HEK293 (cell line): ENCODE results near the gene CACNA1C.

Experiments
- CTCF ChIA-PET: fragments of 350-600 bp; formaldehyde crosslinking; extraction: SDS; loops from one replicate; lab custom pipeline; 2021; ENCODE audit warnings: antibody characterized with exemption; lab: Yijun Ruan, JAX
- POLR2A ChIA-PET: fragments of 300-600 bp; formaldehyde crosslinking; extraction: SDS; loops from one replicate; lab custom pipeline; 2020; ENCODE audit warnings: antibody characterized with exemption, inconsistent platforms; lab: Yijun Ruan, JAX
- H3K27ac ChIP-seq: fragments of 200-500 bp; sonication (Bioruptor generic); 2 replicates; pipeline ENCODE4 v1.5.1; 2014; ENCODE audit warnings: low read depth, low read length, control low read depth, inconsistent platforms; ENCODE audit errors: extremely low read depth
- H3K36me3 ChIP-seq, 2 experiments: fragments of 200-500 bp in 1 of 2; sonication (Bioruptor generic) in 1 of 2; 1 replicate in 1 of 2; 2 replicates in 1 of 2; pipeline ENCODE4 v1.5.1; 2014 to 2017; ENCODE audit warnings: inconsistent platforms in 2 of 2, low read length in 2 of 2; ENCODE audit not compliant: control insufficient read depth in 2 of 2, insufficient read depth in 1 of 2
- H3K4me1 ChIP-seq: fragments of 200-500 bp; sonication (Bioruptor generic); 2 replicates; pipeline ENCODE4 v1.5.1; 2014; ENCODE audit warnings: mild to moderate bottlenecking, low read length, inconsistent platforms; ENCODE audit not compliant: control insufficient read depth, insufficient read depth
- H3K4me3 ChIP-seq: 2 replicates; pipeline ENCODE4 v1.5.1; 2011; ENCODE audit warnings: low read depth, mild to moderate bottlenecking, control low read depth, low read length, moderate library complexity
- H3K9me3 ChIP-seq: fragments of 200-500 bp; sonication (Bioruptor generic); 2 replicates; pipeline ENCODE4 v1.5.1; 2014; ENCODE audit warnings: low read depth, low read length, inconsistent platforms; ENCODE audit not compliant: control insufficient read depth, insufficient read depth
- EGR2 ChIP-seq: fragments of 450-650 bp; formaldehyde crosslinking; IDR thresholded peaks from 2 replicates; pipeline ENCODE4 v1.5.1; 2016; ENCODE audit warnings: low read depth, missing biosample characterization, missing genetic modification characterization
- FEZF1 ChIP-seq: fragments of 450-650 bp; formaldehyde crosslinking; IDR thresholded peaks from 2 replicates; pipeline ENCODE4 v1.5.1; 2016; ENCODE audit warnings: missing biosample characterization, missing genetic modification characterization
- KLF8 ChIP-seq: fragments of 450-650 bp; formaldehyde crosslinking; IDR thresholded peaks from 2 replicates; pipeline ENCODE4 v1.5.1; 2016; ENCODE audit warnings: missing biosample characterization, missing genetic modification characterization
- ZBTB17 ChIP-seq: fragments of 450-650 bp; formaldehyde crosslinking; IDR thresholded peaks from 2 replicates; pipeline ENCODE4 v1.5.1; 2016; ENCODE audit warnings: missing biosample characterization, missing genetic modification characterization
- ZBTB20 ChIP-seq: fragments of 450-650 bp; formaldehyde crosslinking; IDR thresholded peaks from 2 replicates; pipeline ENCODE4 v1.5.1; 2016; ENCODE audit warnings: missing biosample characterization, missing genetic modification characterization
- ZFHX2 ChIP-seq: fragments of 450-650 bp; formaldehyde crosslinking; conservative IDR thresholded peaks from 2 replicates; pipeline ENCODE4 v1.5.1; 2016; ENCODE audit warnings: missing biosample characterization, missing genetic modification characterization
- ZIC2 ChIP-seq: fragments of 450-650 bp; formaldehyde crosslinking; IDR thresholded peaks from 2 replicates; pipeline ENCODE4 v1.5.1; 2016; ENCODE audit warnings: missing biosample characterization, missing genetic modification characterization
- ZNF146 ChIP-seq: fragments of 450-650 bp; formaldehyde crosslinking; IDR thresholded peaks from 2 replicates; pipeline ENCODE4 v1.5.1; 2016; ENCODE audit warnings: missing biosample characterization, missing genetic modification characterization
- ZNF24 ChIP-seq: fragments of 450-650 bp; formaldehyde crosslinking; IDR thresholded peaks from 2 replicates; pipeline ENCODE4 v1.5.1; 2016; ENCODE audit warnings: missing biosample characterization, missing genetic modification characterization
- ZNF311 ChIP-seq: fragments of 450-650 bp; formaldehyde crosslinking; IDR thresholded peaks from 2 replicates; pipeline ENCODE4 v1.5.1; 2017; ENCODE audit warnings: missing biosample characterization, missing genetic modification characterization, borderline replicate concordance
- ZNF37A ChIP-seq: fragments of 450-650 bp; IDR thresholded peaks from 2 replicates; pipeline ENCODE4 v1.5.1; 2018; ENCODE audit warnings: missing biosample characterization, missing genetic modification characterization
- ZNF404 ChIP-seq: fragments of 450-650 bp; formaldehyde crosslinking; IDR thresholded peaks from 2 replicates; pipeline ENCODE4 v1.5.1; 2017; ENCODE audit warnings: missing biosample characterization, missing genetic modification characterization
- ZNF549 ChIP-seq: fragments of 450-650 bp; IDR thresholded peaks from 2 replicates; pipeline ENCODE4 v1.5.1; 2018; ENCODE audit warnings: missing biosample characterization, missing genetic modification characterization, mild to moderate bottlenecking, inconsistent platforms, moderate library complexity
- ZNF843 ChIP-seq: fragments of 450-650 bp; formaldehyde crosslinking; IDR thresholded peaks from 2 replicates; pipeline ENCODE4 v1.5.1; 2016; ENCODE audit warnings: missing biosample characterization, missing genetic modification characterization
- TF ChIP-seq, protein P1 (sequence below): fragments of 450-650 bp; formaldehyde crosslinking; IDR thresholded peaks from 2 replicates; pipeline ENCODE4; 2016; ENCODE audit warnings: missing biosample characterization, missing genetic modification characterization
- TF ChIP-seq, protein P2 (sequence below): fragments of 450-650 bp; formaldehyde crosslinking; IDR thresholded peaks from 2 replicates; pipeline ENCODE4 v1.5.1; 2017; ENCODE audit warnings: missing biosample characterization, missing genetic modification characterization
- TF ChIP-seq, protein P3 (sequence below): fragments of 450-650 bp; formaldehyde crosslinking; IDR thresholded peaks from 2 replicates; pipeline ENCODE4 v1.5.1; 2016; ENCODE audit warnings: missing biosample characterization, missing genetic modification characterization, low read depth

Gene CACNA1C

DNA sequence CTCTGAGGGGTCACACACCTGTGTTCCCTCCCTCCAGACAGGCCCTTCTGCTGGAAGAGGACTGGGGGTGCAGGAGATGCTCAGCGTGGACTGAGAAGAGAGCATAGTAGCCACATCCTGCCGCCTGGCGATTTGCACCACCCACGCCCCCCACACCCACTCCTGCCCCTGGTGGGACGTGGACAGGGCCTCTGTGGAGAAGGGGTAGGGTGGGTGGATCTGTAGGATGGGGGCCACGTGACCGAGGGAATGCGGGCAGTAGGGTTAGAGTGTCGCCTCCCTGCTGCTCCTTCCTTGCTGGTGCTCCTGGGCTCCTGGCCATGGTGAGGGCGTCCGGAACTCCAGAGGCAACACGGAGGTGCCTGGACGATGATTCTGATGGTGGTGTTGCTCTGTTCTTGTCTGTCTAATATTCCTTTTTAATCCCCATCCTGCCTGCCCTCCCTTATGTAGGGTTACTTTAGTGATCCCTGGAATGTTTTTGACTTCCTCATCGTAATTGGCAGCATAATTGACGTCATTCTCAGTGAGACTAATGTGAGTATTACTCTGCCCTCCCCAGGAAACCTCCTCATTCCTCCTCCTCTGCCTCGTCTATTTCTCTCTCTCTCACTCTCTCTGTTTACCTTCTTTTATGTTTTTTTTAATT is 580.5 kb downstream of the CACNA1C start:
- H3K4me1 ChIP-seq: no peaks in the 10 kb centered on the region
- POLR2A ChIA-PET: no interaction called here
- CTCF ChIA-PET: interaction anchor here (0.9 to 1.3 kb wide), 2 partner anchors 8 to 146 kb away, joined by 3 to 4 read pairs; no protein-coding TSS in a partner anchor
- H3K4me3 ChIP-seq: no peak overlapping the region
- no peaks in the 10 kb centered on the region for H3K36me3 ChIP-seq
- TF ChIP-seq ZFHX2 (tag by site-specific recombination): peak; percentile 61
- TF ChIP-seq ZNF549 (tag by site-specific recombination): no peak
- TF ChIP-seq, protein P1, sequence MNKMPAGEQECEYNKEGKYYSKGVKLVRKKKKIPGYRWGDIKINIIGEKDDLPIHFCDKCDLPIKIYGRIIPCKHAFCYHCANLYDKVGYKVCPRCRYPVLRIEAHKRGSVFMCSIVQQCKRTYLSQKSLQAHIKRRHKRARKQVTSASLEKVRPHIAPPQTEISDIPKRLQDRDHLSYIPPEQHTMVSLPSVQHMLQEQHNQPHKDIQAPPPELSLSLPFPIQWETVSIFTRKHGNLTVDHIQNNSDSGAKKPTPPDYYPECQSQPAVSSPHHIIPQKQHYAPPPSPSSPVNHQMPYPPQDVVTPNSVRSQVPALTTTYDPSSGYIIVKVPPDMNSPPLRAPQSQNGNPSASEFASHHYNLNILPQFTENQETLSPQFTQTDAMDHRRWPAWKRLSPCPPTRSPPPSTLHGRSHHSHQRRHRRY (tag by site-specific recombination): no peak
- TF ChIP-seq ZBTB17 (tag by site-specific recombination): no peak
- peak; percentile 56; the same call in 1 of the 2 replicates for TF ChIP-seq ZNF146
- 0 out of 2 replicates have a peak, but pooled peaks have one; percentile 44 for TF ChIP-seq EGR2
- TF ChIP-seq ZBTB20 (tag by site-specific recombination): no peak
- no peak for TF ChIP-seq ZNF37A (tag by site-specific recombination)
- TF ChIP-seq ZNF404 (tag by site-specific recombination): no peak
- no peak overlapping the region for H3K27ac ChIP-seq
- H3K9me3 ChIP-seq: no peaks in the 10 kb centered on the region

DNA sequence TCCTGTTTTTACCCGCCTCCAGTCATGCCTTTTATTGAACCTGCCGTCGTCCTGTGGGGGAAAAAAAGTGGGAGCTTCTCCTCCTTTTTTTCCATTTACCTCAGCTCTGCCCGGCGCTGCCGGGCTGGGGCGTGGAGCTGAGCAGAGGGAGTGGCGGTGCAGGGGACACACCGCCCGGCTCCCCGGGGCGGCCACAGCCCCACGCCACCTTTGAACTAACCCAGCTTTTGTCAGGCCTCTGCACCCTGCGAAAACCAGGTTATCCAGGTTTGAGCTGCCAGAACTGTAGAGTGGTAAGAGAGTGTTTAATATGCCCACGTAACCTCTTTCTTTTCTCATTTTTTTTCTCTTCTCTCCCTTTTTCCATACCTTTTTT is 581.0 kb downstream of the CACNA1C start:
- no peak overlapping the region for H3K4me3 ChIP-seq
- ChIA-PET CTCF (interaction anchor here (0.5 to 0.9 kb wide), 2 partner anchors 40 to 147 kb away, joined by 3 read pairs; no protein-coding TSS in a partner anchor), POLR2A (no interaction called here)
- no peak overlapping the region for H3K27ac ChIP-seq
- TF ChIP-seq FEZF1: no peak
- TF ChIP-seq, protein P2, sequence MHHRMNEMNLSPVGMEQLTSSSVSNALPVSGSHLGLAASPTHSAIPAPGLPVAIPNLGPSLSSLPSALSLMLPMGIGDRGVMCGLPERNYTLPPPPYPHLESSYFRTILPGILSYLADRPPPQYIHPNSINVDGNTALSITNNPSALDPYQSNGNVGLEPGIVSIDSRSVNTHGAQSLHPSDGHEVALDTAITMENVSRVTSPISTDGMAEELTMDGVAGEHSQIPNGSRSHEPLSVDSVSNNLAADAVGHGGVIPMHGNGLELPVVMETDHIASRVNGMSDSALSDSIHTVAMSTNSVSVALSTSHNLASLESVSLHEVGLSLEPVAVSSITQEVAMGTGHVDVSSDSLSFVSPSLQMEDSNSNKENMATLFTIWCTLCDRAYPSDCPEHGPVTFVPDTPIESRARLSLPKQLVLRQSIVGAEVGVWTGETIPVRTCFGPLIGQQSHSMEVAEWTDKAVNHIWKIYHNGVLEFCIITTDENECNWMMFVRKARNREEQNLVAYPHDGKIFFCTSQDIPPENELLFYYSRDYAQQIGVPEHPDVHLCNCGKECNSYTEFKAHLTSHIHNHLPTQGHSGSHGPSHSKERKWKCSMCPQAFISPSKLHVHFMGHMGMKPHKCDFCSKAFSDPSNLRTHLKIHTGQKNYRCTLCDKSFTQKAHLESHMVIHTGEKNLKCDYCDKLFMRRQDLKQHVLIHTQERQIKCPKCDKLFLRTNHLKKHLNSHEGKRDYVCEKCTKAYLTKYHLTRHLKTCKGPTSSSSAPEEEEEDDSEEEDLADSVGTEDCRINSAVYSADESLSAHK (tag by site-specific recombination): no peak
- TF ChIP-seq ZNF24 (tag by site-specific recombination): no peak
- TF ChIP-seq ZNF843 (tag by site-specific recombination): no peak
- TF ChIP-seq, protein P3, sequence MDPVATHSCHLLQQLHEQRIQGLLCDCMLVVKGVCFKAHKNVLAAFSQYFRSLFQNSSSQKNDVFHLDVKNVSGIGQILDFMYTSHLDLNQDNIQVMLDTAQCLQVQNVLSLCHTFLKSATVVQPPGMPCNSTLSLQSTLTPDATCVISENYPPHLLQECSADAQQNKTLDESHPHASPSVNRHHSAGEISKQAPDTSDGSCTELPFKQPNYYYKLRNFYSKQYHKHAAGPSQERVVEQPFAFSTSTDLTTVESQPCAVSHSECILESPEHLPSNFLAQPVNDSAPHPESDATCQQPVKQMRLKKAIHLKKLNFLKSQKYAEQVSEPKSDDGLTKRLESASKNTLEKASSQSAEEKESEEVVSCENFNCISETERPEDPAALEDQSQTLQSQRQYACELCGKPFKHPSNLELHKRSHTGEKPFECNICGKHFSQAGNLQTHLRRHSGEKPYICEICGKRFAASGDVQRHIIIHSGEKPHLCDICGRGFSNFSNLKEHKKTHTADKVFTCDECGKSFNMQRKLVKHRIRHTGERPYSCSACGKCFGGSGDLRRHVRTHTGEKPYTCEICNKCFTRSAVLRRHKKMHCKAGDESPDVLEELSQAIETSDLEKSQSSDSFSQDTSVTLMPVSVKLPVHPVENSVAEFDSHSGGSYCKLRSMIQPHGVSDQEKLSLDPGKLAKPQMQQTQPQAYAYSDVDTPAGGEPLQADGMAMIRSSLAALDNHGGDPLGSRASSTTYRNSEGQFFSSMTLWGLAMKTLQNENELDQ: no peak
- TF ChIP-seq ZNF146: no peak
- no peak for TF ChIP-seq ZIC2 (tag by site-specific recombination)
- no peak for TF ChIP-seq ZNF311 (tag by site-specific recombination)
- no peak for TF ChIP-seq KLF8 (tag by site-specific recombination)
- TF ChIP-seq, all 188 proteins: peak for 0
- Histone ChIP-seq H3K9me3 (no peaks in the 10 kb centered on the region), H3K36me3 (no peaks in the 10 kb centered on the region), H3K4me1 (no peaks in the 10 kb centered on the region)
